Measurements from ENCODE around the gene AGPAT1. TPM values are rescaled to one million over a fixed set of nuclear protein-coding genes. Genes with fewer than 3 reads are reported as not detected.

The AGPAT1 gene
- total RNA-seq, 4 donors from 2014 or later, result 17.6 to 34.0 (median 19.1) TPM

DNA sequence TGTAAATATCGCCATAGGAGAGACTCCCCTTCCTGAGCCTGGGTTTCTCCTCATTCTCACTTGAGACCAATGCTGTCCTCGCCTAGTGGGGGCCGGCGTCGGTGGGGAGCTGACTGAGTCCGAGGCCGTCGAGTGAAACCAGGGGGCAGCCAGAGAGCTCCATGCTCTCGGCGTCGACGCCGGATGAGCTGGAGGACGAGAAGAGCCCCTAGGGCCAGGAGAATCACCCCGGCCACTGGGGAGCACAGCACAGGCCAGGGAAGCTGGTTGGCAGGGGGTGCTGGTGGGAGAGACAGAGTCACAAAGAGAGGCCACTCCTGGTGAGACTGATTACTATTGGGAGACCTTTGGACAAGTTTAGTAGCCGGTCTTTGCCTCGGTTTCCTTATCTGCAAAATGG lies 23.0 kb upstream of the AGPAT1 start:
- Histone ChIP-seq H3K27me3 (peaks cover 0 to 4% (median 0%) of the 10 kb centered on the region in 4 donors), H3K27ac (no peak overlapping the region), H3K9me3 (no peaks in the 10 kb centered on the region), H3K4me1 (peaks cover 0 to 32% (median 16%) of the 10 kb centered on the region in 3 donors), H3K4me3 (no peak overlapping the region), H3K36me3 (peaks cover 0 to 3% (median 0%) of the 10 kb centered on the region in 3 donors)
- TF ChIP-seq POLR2A (IDR thresholded peaks at IDR 0.05), result no peak
- TF ChIP-seq, protein P1, sequence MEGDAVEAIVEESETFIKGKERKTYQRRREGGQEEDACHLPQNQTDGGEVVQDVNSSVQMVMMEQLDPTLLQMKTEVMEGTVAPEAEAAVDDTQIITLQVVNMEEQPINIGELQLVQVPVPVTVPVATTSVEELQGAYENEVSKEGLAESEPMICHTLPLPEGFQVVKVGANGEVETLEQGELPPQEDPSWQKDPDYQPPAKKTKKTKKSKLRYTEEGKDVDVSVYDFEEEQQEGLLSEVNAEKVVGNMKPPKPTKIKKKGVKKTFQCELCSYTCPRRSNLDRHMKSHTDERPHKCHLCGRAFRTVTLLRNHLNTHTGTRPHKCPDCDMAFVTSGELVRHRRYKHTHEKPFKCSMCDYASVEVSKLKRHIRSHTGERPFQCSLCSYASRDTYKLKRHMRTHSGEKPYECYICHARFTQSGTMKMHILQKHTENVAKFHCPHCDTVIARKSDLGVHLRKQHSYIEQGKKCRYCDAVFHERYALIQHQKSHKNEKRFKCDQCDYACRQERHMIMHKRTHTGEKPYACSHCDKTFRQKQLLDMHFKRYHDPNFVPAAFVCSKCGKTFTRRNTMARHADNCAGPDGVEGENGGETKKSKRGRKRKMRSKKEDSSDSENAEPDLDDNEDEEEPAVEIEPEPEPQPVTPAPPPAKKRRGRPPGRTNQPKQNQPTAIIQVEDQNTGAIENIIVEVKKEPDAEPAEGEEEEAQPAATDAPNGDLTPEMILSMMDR (IDR thresholded peaks at IDR 0.05), result no peak
- DNase-seq, result no peak
- 63 to 70% methylated on average over 2 to 3 of the region's 17 CpGs for WGBS, 2 donors
- intact Hi-C loops (cut with DNase I), result no loop called here

DNA sequence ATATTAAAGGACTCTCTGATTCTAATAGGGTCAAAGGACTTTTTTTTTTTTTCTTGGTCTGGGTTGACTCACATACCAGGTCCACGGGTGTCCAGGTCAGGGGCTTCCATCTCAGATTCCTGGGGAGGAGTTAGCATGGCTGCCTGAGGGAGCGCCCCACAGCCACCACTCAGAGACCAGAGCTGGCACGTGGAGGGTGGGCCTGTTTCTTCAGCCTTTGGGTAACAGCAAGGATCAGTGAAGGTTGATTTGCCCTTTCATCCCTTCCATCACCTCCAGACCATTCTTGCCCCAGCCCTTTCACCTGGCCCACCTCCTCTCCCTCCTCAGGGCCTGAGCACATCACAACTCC lies 22.4 kb upstream of the AGPAT1 start:
- Histone ChIP-seq H3K4me3 (no peak overlapping the region), H3K9me3 (no peaks in the 10 kb centered on the region), H3K27ac (no peak overlapping the region), H3K4me1 (peaks cover 0 to 38% (median 16%) of the 10 kb centered on the region in 3 donors), H3K27me3 (peaks cover 0 to 4% (median 0%) of the 10 kb centered on the region in 4 donors), H3K36me3 (no peaks in the 10 kb centered on the region)
- no peak for TF ChIP-seq POLR2A (IDR thresholded peaks at IDR 0.05)
- TF ChIP-seq, protein P1 (IDR thresholded peaks at IDR 0.05), result no peak
- WGBS, 2 donors, result 63% methylated on average over 3 of the region's 3 CpGs; no CpG with 5 or more reads in 1 of the 2 donors
- intact Hi-C loops (cut with DNase I), result no loop called here
- DNase-seq, result no peak

DNA sequence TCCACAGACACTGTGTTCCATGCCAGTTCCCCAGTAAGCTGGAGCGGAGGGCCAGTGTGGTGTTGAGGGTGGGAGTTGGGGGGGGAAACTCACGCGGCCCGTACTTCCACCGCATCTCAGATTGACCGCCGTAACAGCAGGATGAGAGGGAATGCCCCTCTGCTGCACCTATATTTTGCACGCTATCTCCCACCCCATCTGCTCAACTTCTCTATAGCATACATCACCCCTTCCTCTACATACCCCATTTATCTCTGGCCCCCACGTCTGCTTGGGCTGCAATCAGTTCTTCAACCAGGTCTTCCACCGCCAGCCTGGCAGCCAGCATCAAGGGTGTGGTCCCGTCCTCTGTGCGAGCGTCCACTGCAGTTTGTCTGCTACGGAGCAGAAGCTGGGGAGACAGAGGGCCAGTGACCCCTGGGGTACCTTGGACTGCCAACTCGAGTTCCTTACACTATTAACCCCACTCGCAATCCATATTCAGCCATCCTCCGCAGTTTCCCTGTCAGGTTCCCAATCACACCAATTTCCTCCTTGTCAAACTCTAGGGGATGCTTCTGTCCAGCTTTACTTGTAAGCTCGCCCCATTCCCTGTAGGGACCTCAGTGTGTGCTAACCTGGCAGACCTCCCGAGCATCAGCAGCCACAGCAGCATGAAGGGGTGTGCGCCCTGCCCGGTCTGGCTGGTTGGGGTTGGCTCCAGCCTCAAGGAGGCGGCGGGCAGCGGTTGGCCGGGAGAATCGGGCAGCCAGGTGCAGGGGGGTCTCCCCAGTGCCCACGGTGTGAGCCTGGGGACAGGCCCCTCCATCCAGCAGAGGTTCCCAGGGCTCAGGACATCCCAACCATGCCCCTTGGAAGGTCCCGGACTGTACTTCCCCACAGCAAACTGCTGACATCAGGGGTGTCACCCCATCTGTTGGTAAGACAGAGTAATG lies 21.1 kb upstream of the AGPAT1 start:
- TF ChIP-seq POLR2A (IDR thresholded peaks at IDR 0.05), result no peak
- TF ChIP-seq, protein P1 (IDR thresholded peaks at IDR 0.05), result no peak
- H3K9me3 ChIP-seq, result no peaks in the 10 kb centered on the region
- WGBS, 2 donors, result 36 to 38% methylated on average over 15 to 19 of the region's 28 CpGs
- no peaks in the 10 kb centered on the region for H3K36me3 ChIP-seq
- no peak for DNase-seq
- peak overlapping the region; percentile 98 to 100 (median 99) for H3K27ac ChIP-seq
- H3K27me3 ChIP-seq, result peaks cover 0 to under 1% (median 0%) of the 10 kb centered on the region in 4 donors
- H3K4me1 ChIP-seq, result peaks cover 5 to 52% (median 24%) of the 10 kb centered on the region in 3 donors
- intact Hi-C loops (cut with DNase I), result no loop called here
- peak overlapping the region; percentile 81 to 96 (median 82) for H3K4me3 ChIP-seq

DNA sequence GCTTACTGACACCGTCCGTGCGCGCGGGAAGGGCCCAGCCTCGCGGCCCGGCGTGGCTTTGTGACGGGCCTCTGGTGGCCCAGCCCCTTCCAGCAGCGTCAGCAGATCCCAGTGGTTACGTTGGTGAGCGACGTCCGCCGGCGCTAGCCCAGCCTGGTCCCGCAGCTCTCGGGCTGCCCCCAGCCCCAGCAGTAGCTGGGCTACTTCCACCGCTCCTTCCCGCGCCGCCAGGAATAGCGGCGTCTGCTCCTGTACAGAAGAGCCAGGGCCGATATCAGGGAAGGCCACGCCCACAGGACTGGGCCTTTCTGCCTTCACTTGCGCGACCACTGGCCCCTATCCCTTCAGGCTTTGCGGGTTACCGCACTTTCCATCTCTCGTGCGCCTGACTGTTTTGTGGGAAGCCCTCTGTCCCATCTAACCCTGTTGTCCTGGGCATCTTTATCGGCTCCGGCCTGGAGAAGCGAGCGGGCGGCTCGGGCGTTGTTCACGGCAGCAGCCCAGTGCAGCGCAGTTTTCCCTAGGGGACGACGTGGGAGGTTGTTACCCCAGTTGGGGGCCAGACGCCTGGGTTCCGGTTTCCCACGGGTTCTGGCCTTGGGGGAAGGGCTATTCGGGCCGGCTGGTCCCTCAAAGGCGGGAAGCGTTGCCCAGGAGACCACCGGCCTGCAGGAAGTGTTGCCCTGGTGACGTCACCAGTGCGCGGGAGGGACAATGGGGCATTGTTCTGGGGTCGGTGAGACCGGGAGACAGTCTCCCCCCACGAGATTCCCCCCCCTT lies 20.2 kb upstream of the AGPAT1 start:
- Histone ChIP-seq H3K27ac (peak overlapping the region; percentile 98 to 100 (median 99)), H3K27me3 (no peaks in the 10 kb centered on the region), H3K9me3 (no peaks in the 10 kb centered on the region), H3K36me3 (no peaks in the 10 kb centered on the region), H3K4me3 (peak overlapping the region; percentile 81 to 96 (median 82)), H3K4me1 (peaks cover 5 to 60% (median 26%) of the 10 kb centered on the region in 3 donors)
- DNase-seq, result peak; percentile 45
- peak in 3 of 4 donors; percentile 81 to 99 (median 98) for TF ChIP-seq POLR2A (IDR thresholded peaks at IDR 0.05)
- TF ChIP-seq, protein P1 (IDR thresholded peaks at IDR 0.05), result peak in 2 of 6 experiments; percentile 3 to 27
- intact Hi-C loops (cut with DNase I), result no loop called here
- 0% methylated on average over 6 to 15 of the region's 58 CpGs for WGBS, 2 donors

DNA sequence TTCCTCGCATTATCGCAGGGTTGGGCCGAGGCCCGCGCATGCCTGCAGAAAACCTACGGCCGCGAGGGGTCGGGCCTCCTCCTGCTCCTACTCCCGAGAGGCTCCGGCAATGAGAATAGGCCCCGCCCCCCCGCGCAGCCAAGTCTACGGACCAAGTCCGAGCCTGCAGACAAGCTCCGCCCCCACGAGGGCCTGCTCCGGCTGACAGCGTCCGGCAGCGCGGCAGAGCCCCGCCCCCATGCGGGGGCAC lies 19.7 kb upstream of the AGPAT1 start:
- H3K36me3 ChIP-seq, result no peaks in the 10 kb centered on the region
- DNase-seq, result peak; percentile 100
- no peaks in the 10 kb centered on the region for H3K9me3 ChIP-seq
- peak overlapping the region; percentile 81 to 96 (median 82) for H3K4me3 ChIP-seq
- peak overlapping the region; percentile 98 to 100 (median 99) for H3K27ac ChIP-seq
- WGBS, 2 donors, result 0% methylated on average over 4 to 7 of the region's 25 CpGs
- intact Hi-C loops (cut with DNase I), result no loop called here
- H3K4me1 ChIP-seq, result peaks cover 5 to 65% (median 31%) of the 10 kb centered on the region in 3 donors
- H3K27me3 ChIP-seq, result no peaks in the 10 kb centered on the region
- TF ChIP-seq, protein P1 (IDR thresholded peaks at IDR 0.05), result peak; percentile 40 to 84 (median 73)
- TF ChIP-seq POLR2A (IDR thresholded peaks at IDR 0.05), result no peak

All from esophagus squamous epithelium (tissue), 5 donors.